Left lung (tissue), 10 donors: ENCODE data around the gene GTF3C5. TPM values are rescaled to one million over a fixed set of nuclear protein-coding genes. Genes with fewer than 3 reads are reported as not detected.
"Not testable (repeated sequence)": the region's sequence is repeated elsewhere in the genome, so short reads cannot be mapped to it uniquely, and the experiment has no call there.

Source experiments
- ATAC-seq: fragments of 200-7000 bp; cut with Tn5 transposase; one replicate; pipeline ENCODE4 v1.9.1; 2020; ENCODE audit warnings: moderate library complexity
- DNase-seq, 4 donors: peaks; one replicate each; pipeline ENCODE4 v3.0.0-alpha.2; 2013 to 2020
- H3K27ac ChIP-seq, 2 donors: fragments of 200-600 bp; sonication (generic) in 1 of 2; one replicate each; pipeline versions ENCODE4 v1.5.0 to v1.8.0; 2020 to 2021
- H3K27me3 ChIP-seq, 2 donors: fragments of 200-600 bp; sonication (generic) in 1 of 2; one replicate each; pipeline versions ENCODE4 v1.5.0 to v1.8.0; 2020 to 2021
- H3K36me3 ChIP-seq, 2 donors: fragments of 200-600 bp; sonication (generic) in 1 of 2; one replicate each; pipeline versions ENCODE4 v1.5.0 to v1.8.0; 2020 to 2021
- H3K4me1 ChIP-seq, 2 donors: fragments of 200-600 bp; one replicate each; pipeline ENCODE4 v1.8.0; 2021
- H3K4me3 ChIP-seq, 2 donors: fragments of 200-600 bp; sonication (generic) in 1 of 2; one replicate each; pipeline versions ENCODE4 v1.5.0 to v1.8.0; 2020 to 2021; ENCODE audit warnings: mild to moderate bottlenecking in 1 of 2
- H3K9me3 ChIP-seq, 2 donors: fragments of 200-600 bp; sonication (generic) in 1 of 2; one replicate each; pipeline versions ENCODE4 v1.5.0 to v1.8.0; 2020 to 2021
- intact Hi-C, 2 donors: fragments of 100-400 bp; cut with DNase I; formaldehyde crosslinking; loops; one replicate each; pipeline versions ENCODE4 v1.11.2 to v1.14.2; 2022
- polyA plus RNA-seq, 6 donors: library from polyadenylated mRNA; unstranded; fragments of 120-200 nt; gene quantifications; one replicate each; pipeline ENCODE4 v1.2.1, GENCODE V29; 2013; ENCODE audit not compliant: insufficient read length in 6 of 6
- total RNA-seq, 2 donors: library from RNA; stranded (reverse); fragmentation: NEBNext Ultra II Directional; extraction: Animal tissue kit (Norgen Biotek cat#: 25700); gene quantifications; one replicate each; pipeline ENCODE4 v1.2.1, GENCODE V29; 2021
- TF ChIP-seq, protein P1 (sequence below), 2 donors: fragments of 200-600 bp; sonication (generic) in 1 of 2; IDR thresholded peaks; one replicate each; pipeline versions ENCODE4 v1.5.0 to v1.8.0; 2021; ENCODE audit warnings: antibody characterized with exemption in 2 of 2
- donor health status: DM: no; HTN: yes; CAD: no.
- donor health status: DM: no; HTN: no; CAD: no.

Gene GTF3C5
- total and polyA plus RNA-seq, 8 donors = 37.3 to 69.5 (median 66.1) TPM

DNA sequence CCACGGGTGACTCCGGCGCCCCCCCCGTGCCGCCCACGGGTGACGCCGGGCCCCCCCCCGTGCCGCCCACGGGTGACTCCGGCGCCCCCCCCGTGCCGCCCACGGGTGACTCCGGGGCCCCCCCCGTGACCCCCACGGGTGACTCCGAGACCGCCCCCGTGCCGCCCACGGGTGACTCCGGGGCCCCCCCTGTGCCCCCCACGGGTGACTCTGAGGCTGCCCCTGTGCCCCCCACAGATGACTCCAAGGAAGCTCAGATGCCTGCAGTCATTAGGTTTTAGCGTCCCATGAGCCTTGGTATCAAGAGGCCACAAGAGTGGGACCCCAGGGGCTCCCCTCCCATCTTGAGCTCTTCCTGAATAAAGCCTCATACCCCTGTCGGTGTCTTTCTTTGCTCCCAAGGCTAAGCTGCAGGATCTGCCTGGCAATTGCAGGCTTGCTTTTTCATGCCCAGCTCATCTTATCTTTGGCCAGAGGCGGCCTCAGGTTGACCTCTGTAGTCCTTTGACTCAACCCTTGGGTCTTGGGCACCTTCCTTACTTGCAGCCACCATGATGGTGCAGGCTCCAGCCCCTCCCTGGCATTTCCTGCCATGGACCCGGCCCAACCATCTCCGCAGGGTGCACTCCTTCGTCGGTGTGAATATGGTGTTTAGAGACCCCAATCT, 40.8 kb downstream of the GTF3C5 start:
- Histone ChIP-seq H3K27me3 (no peaks in the 10 kb centered on the region), H3K36me3 (no peaks in the 10 kb centered on the region), H3K9me3 (no peaks in the 10 kb centered on the region), H3K27ac (no peak overlapping the region), H3K4me1 (no peaks in the 10 kb centered on the region), H3K4me3 (no peak overlapping the region)
- DNase-seq (peak in 1 of 4 donors; percentile 52), ATAC-seq (no peak)
- TF ChIP-seq, protein P1, sequence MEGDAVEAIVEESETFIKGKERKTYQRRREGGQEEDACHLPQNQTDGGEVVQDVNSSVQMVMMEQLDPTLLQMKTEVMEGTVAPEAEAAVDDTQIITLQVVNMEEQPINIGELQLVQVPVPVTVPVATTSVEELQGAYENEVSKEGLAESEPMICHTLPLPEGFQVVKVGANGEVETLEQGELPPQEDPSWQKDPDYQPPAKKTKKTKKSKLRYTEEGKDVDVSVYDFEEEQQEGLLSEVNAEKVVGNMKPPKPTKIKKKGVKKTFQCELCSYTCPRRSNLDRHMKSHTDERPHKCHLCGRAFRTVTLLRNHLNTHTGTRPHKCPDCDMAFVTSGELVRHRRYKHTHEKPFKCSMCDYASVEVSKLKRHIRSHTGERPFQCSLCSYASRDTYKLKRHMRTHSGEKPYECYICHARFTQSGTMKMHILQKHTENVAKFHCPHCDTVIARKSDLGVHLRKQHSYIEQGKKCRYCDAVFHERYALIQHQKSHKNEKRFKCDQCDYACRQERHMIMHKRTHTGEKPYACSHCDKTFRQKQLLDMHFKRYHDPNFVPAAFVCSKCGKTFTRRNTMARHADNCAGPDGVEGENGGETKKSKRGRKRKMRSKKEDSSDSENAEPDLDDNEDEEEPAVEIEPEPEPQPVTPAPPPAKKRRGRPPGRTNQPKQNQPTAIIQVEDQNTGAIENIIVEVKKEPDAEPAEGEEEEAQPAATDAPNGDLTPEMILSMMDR (IDR thresholded peaks at IDR 0.05) = no peak
- intact Hi-C loops = no loop called here

DNA sequence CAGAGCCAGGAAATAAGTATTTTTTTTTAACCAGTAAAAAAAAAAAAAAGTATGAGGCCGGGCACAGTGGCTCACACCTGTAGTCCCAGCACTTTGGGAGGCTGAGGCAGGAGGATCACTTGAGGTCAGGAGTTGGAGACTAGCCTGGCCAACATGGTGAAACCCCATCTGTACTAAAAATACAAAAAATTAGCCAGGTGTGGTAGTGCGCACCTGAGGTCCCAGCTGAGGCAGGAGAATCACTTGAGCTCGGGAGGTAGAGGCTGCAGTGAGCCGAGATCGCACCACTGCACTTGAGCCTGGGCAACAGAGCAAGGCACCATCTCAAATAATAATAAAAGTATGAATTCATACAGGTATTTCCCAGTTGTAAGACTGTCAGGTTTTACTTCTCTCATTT, 41.4 kb downstream of the GTF3C5 start:
- intact Hi-C loops, H3K9me3 ChIP-seq, H3K27ac ChIP-seq, ATAC-seq, H3K36me3 ChIP-seq, H3K4me1 ChIP-seq, H3K27me3 ChIP-seq, H3K4me3 ChIP-seq: not testable (repeated sequence)
- DNase-seq = peak in 1 of 4 donors; percentile 34

DNA sequence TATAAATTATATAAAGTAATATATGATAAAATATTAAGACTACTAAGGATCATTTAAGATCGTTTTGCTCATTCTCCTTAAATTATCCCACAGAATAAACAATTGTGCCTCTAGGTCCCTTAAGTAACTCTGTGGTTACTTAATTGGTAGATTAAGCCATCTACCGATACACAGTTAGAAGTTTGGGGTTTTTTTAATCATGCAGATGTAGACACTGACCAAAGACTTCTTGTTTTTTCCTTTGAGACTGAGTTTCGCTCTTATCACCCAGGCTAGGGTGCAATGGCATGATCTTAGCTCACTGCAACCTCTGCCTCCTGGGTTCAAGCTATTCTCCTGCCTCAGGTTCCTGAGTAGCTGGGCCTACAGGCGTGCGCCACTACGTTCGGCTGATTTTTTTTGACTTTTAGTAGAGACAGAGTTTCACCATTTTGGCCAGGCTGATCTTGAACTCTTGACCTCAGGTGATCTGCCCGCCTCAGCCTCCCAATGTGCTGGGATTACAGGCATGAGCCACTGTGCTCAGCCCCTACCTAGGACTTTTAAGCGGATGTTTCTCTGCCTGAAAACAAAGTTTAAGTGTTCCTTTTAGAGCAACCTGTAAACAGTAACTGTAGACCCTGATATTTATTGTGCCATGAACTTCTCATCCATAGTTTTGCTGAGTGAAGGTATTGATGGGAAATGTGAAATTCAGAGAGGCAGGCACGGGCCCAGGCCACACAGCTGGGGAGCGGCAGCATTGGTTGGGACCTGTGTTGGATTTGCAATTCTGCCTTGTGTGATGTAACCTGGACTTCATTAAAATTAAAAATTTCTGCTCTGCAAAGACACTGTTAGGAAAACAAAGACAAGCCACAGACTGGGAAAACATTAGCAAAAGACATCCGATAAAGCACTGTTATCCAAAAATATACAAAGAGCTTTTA, 42.6 kb downstream of the GTF3C5 start:
- intact Hi-C loops = no loop called here
- Histone ChIP-seq H3K27ac (no peak overlapping the region), H3K4me1 (no peaks in the 10 kb centered on the region), H3K4me3 (no peak overlapping the region), H3K36me3 (no peaks in the 10 kb centered on the region), H3K27me3 (no peaks in the 10 kb centered on the region), H3K9me3 (no peaks in the 10 kb centered on the region)
- DNase-seq (peak in 1 of 4 donors; percentile 57), ATAC-seq (no peak)
- TF ChIP-seq, protein P1 (IDR thresholded peaks at IDR 0.05) = no peak

DNA sequence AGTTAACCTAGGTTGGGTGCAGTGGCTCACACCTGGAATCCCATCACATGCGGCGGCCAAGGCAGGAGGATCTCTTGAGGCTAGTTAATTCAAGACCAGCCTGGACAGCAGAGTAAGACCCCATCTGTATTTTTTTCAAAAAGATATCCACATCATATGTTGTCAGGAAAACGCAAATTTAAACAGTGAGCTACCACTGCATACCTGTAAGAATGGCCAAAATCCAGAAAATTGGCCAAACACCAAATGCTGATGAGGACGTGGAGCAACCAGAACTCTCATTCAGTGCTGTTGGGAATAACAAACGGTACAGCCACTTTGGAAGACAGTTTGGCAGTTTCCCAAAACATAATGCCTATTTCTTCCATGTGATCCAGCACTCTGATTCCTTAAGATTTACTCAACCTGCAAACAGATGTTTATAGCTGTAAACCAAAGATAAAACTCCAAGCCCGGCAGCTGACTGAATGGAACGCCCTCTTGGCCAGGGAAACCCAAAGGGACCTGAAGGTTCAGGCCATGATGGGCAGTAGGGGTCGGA, 43.4 kb downstream of the GTF3C5 start:
- Histone ChIP-seq H3K9me3 (no peaks in the 10 kb centered on the region), H3K27ac (no peak overlapping the region), H3K4me1 (no peaks in the 10 kb centered on the region), H3K4me3 (no peak overlapping the region), H3K27me3 (no peaks in the 10 kb centered on the region), H3K36me3 (no peaks in the 10 kb centered on the region)
- intact Hi-C loops = no loop called here
- ATAC-seq (no peak), DNase-seq (peak in 2 of 4 donors; percentile 7 to 34)
- TF ChIP-seq, protein P1 (IDR thresholded peaks at IDR 0.05) = no peak

DNA sequence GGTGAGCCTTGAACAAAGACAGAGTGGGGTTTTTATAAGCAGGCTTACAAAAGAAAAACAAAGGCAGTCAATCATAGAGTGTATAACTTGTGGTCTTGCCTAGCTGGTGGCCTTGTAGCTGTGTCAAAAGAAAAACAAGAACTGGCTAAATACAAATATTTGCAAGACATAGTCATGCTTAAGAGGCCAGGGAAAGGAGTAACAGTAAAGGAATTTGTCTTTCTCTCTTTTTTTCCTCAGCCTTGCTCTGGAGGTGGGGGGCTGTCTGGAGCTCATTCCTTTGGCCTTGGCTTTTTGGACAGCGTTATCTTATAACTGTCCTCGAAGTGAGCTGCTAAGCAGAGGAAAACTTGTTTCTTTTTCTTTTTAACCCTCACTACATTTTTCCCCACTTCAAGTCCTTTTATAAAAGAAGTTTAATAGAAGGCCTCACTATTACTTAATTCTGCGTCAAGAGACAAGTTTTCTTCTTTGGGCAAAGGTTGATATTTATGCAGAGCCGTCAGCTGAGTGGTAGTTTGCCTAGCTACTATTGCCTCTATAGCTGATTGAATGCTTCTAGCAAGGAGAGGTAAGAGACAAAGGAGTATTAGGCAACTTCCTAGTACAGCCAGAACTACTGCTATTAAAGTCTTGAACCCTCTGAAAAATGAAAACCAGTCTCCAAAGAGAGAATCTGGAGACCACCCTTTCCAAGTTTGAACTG, 45.3 kb downstream of the GTF3C5 start:
- TF ChIP-seq, protein P1 (IDR thresholded peaks at IDR 0.05) = no peak
- H3K4me3 ChIP-seq = no peak overlapping the region
- intact Hi-C loops = no loop called here
- H3K27me3 ChIP-seq = no peaks in the 10 kb centered on the region
- no peak for ATAC-seq
- DNase-seq = no peak
- no peaks in the 10 kb centered on the region for H3K4me1 ChIP-seq
- H3K9me3 ChIP-seq = no peaks in the 10 kb centered on the region
- no peak overlapping the region for H3K27ac ChIP-seq
- H3K36me3 ChIP-seq = no peaks in the 10 kb centered on the region
